Mucosa of descending colon (tissue), 3 donors: ENCODE data around the gene CRYL1. TPM values are rescaled to one million over a fixed set of nuclear protein-coding genes. Genes with fewer than 3 reads are reported as not detected.

Experiments
- ATAC-seq: fragments of 200-7000 bp; cut with Tn5 transposase; one replicate; pipeline ENCODE4 v1.9.1; 2020; ENCODE audit warnings: mild to moderate bottlenecking, moderate library complexity
- DNase-seq, 3 donors: peaks; one replicate each; pipeline ENCODE4 v3.0.0-alpha.2; 2020
- H3K36me3 ChIP-seq: fragments of 200-600 bp; one replicate; pipeline ENCODE4 v1.8.0; 2021; ENCODE audit warnings: low read depth, mild to moderate bottlenecking
- H3K4me1 ChIP-seq: fragments of 200-600 bp; one replicate; pipeline ENCODE4 v1.8.0; 2021; ENCODE audit warnings: low read depth, mild to moderate bottlenecking
- H3K4me3 ChIP-seq: fragments of 200-600 bp; one replicate; pipeline ENCODE4 v1.8.0; 2021; ENCODE audit warnings: mild to moderate bottlenecking
- H3K9me3 ChIP-seq: fragments of 200-600 bp; one replicate; pipeline ENCODE4 v1.8.0; 2021; ENCODE audit warnings: mild to moderate bottlenecking
- intact Hi-C, 2 donors: fragments of 100-400 bp; cut with DNase I in 1 of 2; cut with micrococcal nuclease in 1 of 2; formaldehyde crosslinking; loops; one replicate each; pipeline versions ENCODE4 v1.11.0 to v1.11.1; 2022; cut with DNase I, micrococcal nuclease
- total RNA-seq, 3 donors: library from RNA; stranded (reverse); fragmentation: NEBNext Ultra II Directional in 2 of 3; extraction: Animal tissue kit (Norgen Biotek cat#: 25700) in 2 of 3; gene quantifications; one replicate each; pipeline versions ENCODE4 v1.2.1 to v1.2.4, GENCODE V29; 2021 to 2023
- TF ChIP-seq, protein P1 (sequence below): fragments of 200-600 bp; IDR thresholded peaks from one replicate; pipeline ENCODE4 v1.8.0; 2022; ENCODE audit warnings: antibody characterized with exemption, mild to moderate bottlenecking
- donor health status: DM: no; HTN: no; CAD: no; lungs with moderate emphysema.
- donor health status: DM: no; HTN: no; CAD: no.
- donor health status: DM: no; HTN: yes; CAD: no.

The CRYL1 gene
- total RNA-seq, 3 donors from 2014 or later = 49.2 to 141 (median 106) TPM

DNA sequence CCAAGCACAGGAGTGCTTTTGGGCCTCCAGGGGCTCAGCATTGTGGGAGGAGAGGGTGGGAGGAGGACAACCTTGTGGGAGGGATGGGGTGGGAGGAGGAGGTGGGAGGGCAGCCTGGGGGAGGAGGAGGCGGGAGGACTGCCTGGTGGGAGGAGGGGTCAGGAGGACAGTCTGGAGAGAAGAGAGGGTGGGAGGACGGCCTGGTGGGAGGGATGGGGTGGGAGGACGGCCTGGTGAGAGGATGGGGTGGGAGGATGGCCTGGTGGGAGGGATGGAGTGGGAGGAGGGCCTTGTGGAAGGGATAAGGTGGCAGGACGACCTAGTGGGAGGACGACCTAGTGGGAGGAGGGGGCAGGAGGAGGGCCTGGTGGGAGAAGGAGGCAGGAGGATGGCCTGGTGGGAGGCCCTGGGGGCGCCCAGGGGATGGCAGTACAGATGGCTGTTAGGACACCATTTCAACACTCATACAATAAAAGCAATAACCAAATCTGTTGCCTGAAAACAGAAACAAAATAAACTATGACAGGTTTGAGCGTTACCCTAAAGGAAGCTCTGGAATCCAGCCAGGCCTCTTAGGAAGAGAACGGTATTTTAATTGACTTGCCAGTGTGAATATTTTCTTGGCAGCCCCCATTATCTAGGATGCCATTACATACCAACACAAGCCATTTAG, 63.7 kb downstream of the CRYL1 start:
- H3K36me3 ChIP-seq = no peaks in the 10 kb centered on the region
- ATAC-seq = no peak
- no peak overlapping the region for H3K4me3 ChIP-seq
- TF ChIP-seq, protein P1, sequence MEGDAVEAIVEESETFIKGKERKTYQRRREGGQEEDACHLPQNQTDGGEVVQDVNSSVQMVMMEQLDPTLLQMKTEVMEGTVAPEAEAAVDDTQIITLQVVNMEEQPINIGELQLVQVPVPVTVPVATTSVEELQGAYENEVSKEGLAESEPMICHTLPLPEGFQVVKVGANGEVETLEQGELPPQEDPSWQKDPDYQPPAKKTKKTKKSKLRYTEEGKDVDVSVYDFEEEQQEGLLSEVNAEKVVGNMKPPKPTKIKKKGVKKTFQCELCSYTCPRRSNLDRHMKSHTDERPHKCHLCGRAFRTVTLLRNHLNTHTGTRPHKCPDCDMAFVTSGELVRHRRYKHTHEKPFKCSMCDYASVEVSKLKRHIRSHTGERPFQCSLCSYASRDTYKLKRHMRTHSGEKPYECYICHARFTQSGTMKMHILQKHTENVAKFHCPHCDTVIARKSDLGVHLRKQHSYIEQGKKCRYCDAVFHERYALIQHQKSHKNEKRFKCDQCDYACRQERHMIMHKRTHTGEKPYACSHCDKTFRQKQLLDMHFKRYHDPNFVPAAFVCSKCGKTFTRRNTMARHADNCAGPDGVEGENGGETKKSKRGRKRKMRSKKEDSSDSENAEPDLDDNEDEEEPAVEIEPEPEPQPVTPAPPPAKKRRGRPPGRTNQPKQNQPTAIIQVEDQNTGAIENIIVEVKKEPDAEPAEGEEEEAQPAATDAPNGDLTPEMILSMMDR = no peak
- intact Hi-C loops = no loop called here
- no peak for DNase-seq
- H3K4me1 ChIP-seq = no peaks in the 10 kb centered on the region
- no peaks in the 10 kb centered on the region for H3K9me3 ChIP-seq

DNA sequence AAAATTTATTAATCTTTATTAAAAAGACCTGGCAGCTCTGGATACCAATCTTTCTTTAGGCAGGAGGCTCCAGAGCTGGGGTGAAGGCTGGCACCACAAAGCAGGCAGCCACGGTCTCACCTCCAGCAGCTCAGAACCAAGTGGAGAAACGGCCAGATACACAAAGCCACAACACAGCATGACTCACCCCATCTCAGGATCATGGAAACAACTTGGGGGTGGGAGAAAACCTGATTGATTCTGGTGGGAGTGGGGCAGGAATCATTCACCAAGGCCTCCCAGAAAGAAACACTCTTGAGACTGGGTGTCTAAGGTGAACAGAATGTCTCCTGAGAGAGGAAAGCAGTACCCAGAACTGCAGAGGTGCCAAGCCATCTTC, 64.2 kb downstream of the CRYL1 start:
- H3K36me3 ChIP-seq = no peaks in the 10 kb centered on the region
- H3K4me3 ChIP-seq = no peak overlapping the region
- H3K9me3 ChIP-seq = no peaks in the 10 kb centered on the region
- ATAC-seq (no peak), DNase-seq (no peak)
- intact Hi-C loops = no loop called here
- TF ChIP-seq, protein P1 = no peak
- H3K4me1 ChIP-seq = no peaks in the 10 kb centered on the region

DNA sequence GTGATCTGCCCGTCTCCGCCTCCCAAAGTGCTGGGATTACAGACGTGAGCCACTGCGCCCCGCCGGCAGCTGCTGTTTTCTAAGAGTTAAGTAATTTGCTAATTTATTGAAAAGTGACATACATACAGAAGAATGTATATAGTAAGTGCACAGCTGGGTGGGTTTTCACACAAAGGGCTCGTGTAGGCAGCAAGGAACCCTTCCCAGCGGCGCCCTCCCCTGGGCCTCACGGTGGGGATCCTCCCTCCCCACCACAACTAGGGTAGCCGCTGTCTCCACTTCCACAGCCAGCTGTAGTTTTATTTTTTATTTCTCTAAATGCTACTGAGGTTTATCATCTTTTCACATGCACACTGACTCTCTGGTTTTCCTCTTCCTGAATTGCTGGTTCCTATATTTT, 64.9 kb downstream of the CRYL1 start:
- TF ChIP-seq, protein P1 = no peak
- no peak overlapping the region for H3K4me3 ChIP-seq
- no peaks in the 10 kb centered on the region for H3K36me3 ChIP-seq
- intact Hi-C loops = no loop called here
- H3K4me1 ChIP-seq = no peaks in the 10 kb centered on the region
- DNase-seq (no peak), ATAC-seq (no peak)
- no peaks in the 10 kb centered on the region for H3K9me3 ChIP-seq

DNA sequence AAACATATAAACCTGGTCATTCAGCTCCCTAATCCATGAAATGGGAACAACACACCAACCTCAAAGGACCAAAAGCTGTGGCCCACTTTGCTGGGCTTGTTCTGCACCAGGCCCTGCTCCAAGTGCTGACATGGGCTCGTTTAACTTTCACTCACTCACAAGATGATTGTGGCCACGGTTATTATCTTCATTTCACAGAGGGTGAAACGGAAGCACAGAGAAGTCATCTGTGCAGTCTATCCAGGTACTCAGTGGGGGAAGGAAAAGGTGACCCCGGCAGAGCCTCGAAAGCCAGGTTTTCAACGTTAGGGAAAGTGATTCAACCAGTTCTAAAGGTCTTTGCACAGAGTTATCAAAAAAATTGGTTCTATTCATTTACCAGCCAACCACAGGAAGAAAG, 68.0 kb downstream of the CRYL1 start:
- Histone ChIP-seq H3K4me1 (no peaks in the 10 kb centered on the region), H3K36me3 (no peaks in the 10 kb centered on the region), H3K4me3 (no peak overlapping the region), H3K9me3 (no peaks in the 10 kb centered on the region)
- no peak for ATAC-seq
- TF ChIP-seq, protein P1 = no peak
- intact Hi-C loops = no loop called here
- no peak for DNase-seq

DNA sequence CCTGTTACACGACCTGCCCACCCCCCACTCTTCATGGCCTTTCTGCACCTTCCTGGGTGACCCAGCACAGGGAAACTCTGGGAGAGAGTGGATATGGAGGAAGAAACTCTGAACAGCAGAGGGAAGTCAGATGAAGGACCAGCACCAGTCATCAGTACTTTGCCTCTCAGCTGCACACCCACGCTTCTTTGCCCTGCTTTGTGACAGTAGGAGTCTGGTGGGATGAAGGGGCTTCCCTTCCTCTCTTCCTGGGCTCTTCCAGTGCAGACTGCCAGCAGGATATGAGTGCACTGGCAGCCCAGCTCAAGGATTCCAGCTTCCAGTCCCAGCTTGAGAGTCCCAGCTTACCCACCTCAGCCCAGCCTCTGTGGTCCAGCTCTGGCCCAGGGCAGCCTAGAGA, 68.9 kb downstream of the CRYL1 start:
- no peak for DNase-seq
- no peaks in the 10 kb centered on the region for H3K9me3 ChIP-seq
- intact Hi-C loops = no loop called here
- TF ChIP-seq, protein P1 = no peak
- H3K36me3 ChIP-seq = no peaks in the 10 kb centered on the region
- no peaks in the 10 kb centered on the region for H3K4me1 ChIP-seq
- no peak for ATAC-seq
- no peak overlapping the region for H3K4me3 ChIP-seq

DNA sequence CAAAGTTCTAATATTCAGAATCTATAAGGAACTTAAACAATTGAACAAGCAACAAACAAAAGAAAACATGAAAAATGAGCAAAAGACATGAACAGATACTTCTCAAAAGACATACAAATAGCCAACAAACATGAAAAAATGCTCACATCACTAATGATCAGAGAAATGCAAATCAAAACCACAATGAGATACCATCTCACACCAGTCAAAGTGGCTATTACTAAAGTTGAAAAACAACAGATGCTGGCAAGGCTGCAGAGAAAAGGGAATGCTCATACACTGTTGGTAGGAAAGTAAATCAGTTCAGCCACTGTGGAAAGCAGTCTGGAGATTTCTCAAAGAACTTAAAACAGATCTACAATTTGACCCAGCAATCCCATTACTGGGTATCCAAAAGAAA, 74.3 kb downstream of the CRYL1 start:
- Histone ChIP-seq H3K4me1 (no peaks in the 10 kb centered on the region), H3K4me3 (no peak overlapping the region), H3K9me3 (peaks cover 12% of the 10 kb centered on the region), H3K36me3 (no peaks in the 10 kb centered on the region)
- no peak for ATAC-seq
- intact Hi-C loops = no loop called here
- no peak for DNase-seq
- TF ChIP-seq, protein P1 = no peak
